GM19467 (cell line): ENCODE measurements around the gene SYT10.
"Not testable (repeated sequence)": the region's sequence is repeated elsewhere in the genome, so short reads cannot be mapped to it uniquely, and the experiment has no call there.

Experiments
- ATAC-seq: cut with Tn5 transposase; IDR thresholded peaks from one replicate; pipeline ENCODE4 v1.9.1; 2021; ENCODE audit warnings: mild to moderate bottlenecking, moderate library complexity; ENCODE audit not compliant: unreplicated experiment

SYT10 gene

DNA sequence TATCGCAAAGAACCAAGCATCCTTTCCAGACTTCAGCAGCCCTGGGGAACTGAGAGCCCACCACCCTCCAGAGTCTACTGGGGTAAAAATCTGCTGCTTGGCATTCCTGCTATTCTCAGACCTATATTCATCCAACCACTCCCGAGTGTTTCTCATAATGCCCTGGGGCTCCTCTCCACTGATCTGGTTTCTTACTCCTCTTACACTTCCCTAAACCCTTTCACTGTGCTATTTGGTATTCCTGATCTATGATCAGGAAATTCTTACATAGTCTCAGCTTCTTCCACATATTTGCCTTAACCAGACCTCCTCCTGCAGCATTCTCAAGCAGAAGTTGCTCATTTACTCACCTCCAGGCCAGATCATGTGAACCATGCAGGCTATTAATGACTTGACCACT is 82.4 kb downstream of the SYT10 start:
- ATAC-seq = no peak

DNA sequence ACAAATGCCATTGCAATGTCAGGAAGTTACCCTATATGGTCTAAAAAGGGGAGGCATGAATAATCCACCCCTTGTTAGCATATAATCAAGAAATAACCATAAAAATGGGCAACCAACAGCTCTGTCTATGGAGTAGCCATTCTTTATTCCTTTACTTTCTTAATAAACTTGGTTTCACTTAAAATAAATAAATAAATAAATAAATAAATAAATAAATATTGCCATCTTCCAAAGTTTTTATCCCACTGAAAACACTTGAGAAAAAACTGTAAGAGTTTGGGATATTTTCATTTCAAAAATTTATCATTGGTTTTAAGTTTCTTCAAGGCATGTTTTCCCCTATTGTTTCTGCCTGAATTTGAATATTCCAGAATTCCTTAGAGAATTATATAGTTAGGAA is 89.8 kb downstream of the SYT10 start:
- no peak for ATAC-seq

DNA sequence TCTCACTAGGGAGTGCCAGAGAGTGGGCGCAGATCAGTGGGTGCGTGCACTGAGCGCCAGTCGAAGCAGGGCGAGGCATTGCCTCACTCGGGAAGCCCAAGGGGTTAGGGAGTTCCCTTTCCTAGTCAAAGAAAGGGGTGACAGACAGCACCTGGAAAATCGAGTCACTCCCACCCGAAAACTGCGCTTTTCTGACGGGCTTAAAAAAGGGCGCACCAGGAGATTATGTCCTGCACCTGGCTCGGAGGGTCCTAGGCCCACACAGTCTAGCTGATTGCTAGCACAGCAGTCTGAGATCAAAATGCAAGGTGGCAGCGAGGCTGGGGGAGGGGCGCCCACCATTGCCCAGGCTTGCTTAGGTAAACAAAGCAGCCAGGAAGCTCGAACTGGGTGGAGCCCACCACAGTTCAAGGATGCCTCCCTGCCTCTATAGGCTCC is 107.6 kb downstream of the SYT10 start:
- not testable (repeated sequence) for ATAC-seq

DNA sequence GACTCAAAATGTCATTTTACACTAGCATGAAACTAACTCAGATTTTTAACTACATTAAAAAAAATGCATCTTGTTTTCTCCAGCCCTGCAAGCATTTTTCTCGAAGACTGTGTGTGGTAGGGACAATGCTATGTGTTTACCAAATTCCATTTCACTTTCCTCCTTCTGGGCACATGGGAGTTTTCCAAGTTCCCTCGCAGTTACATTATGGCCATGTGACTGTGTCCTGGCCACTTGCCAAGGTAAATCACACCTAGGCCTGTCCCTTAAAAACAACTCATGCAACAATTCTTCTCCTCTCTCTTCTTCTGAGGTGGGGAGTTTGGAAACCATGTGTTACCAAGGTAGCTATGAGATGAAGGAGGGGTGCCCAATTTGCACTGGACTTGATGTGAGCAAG is 108.7 kb downstream of the SYT10 start:
- ATAC-seq = no peak
